PFSK-1 (cell line): ENCODE data around the gene CROCC2.

Experiments used
- FOXP2 ChIP-seq: optimal IDR thresholded peaks from 2 replicates; pipeline ENCODE3; 2011; ENCODE audit warnings: borderline replicate concordance, control low read depth, inconsistent platforms; ENCODE audit not compliant: insufficient read depth; ENCODE audit errors: extremely low read length, extremely low read depth
- POLR2AphosphoS5 ChIP-seq: IDR thresholded peaks from 2 replicates; pipeline ENCODE4 v1.6.1; 2012; ENCODE audit warnings: low read depth, mild to moderate bottlenecking, control low read depth, low read length, moderate library complexity
- SIN3A ChIP-seq: IDR thresholded peaks from 2 replicates; pipeline ENCODE4 v1.6.1; 2012; ENCODE audit warnings: mild to moderate bottlenecking, low read length, moderate library complexity, borderline replicate concordance; ENCODE audit not compliant: insufficient read depth
- TAF1 ChIP-seq: IDR thresholded peaks from 2 replicates; pipeline ENCODE4 v1.6.1; 2012; ENCODE audit warnings: low read length, control low read depth, borderline replicate concordance; ENCODE audit not compliant: insufficient read depth
- TF ChIP-seq, protein P1 (sequence below), 2 experiments: IDR thresholded peaks; 2 replicates each; pipeline versions ENCODE4 v1.6.1 to v1.8.0; 2011 to 2012; ENCODE audit warnings: low read depth in 2 of 2, low read length in 2 of 2, control low read depth in 1 of 2, inconsistent platforms in 1 of 2, mild to moderate bottlenecking in 1 of 2, moderate library complexity in 1 of 2; ENCODE audit not compliant: insufficient read depth in 1 of 2

Gene CROCC2

DNA sequence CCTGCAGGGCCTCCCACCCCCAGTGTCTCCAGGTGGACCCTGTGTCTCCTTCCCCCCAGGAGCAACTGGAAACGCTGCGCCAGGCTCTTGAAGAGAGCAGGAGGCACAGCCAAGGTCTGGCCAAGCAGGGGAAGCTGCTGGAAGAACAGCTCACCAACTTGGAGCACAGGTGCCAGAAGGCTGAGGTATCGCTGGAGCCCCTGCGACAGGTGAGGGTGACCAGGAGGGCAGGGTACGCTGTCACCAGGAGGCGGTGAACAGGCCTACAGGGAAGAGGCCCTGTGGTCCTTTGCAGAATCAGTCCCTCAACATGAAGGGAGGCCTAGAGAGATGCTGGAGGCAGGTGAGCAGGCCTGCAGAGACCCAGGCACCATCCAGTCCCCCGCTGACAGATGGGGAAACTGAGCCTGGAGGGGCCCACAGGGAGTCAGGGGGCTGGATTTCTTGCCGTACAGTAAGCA, 76.7 kb downstream of the CROCC2 start:
- TF ChIP-seq TAF1 = no peak
- TF ChIP-seq, protein P1, sequence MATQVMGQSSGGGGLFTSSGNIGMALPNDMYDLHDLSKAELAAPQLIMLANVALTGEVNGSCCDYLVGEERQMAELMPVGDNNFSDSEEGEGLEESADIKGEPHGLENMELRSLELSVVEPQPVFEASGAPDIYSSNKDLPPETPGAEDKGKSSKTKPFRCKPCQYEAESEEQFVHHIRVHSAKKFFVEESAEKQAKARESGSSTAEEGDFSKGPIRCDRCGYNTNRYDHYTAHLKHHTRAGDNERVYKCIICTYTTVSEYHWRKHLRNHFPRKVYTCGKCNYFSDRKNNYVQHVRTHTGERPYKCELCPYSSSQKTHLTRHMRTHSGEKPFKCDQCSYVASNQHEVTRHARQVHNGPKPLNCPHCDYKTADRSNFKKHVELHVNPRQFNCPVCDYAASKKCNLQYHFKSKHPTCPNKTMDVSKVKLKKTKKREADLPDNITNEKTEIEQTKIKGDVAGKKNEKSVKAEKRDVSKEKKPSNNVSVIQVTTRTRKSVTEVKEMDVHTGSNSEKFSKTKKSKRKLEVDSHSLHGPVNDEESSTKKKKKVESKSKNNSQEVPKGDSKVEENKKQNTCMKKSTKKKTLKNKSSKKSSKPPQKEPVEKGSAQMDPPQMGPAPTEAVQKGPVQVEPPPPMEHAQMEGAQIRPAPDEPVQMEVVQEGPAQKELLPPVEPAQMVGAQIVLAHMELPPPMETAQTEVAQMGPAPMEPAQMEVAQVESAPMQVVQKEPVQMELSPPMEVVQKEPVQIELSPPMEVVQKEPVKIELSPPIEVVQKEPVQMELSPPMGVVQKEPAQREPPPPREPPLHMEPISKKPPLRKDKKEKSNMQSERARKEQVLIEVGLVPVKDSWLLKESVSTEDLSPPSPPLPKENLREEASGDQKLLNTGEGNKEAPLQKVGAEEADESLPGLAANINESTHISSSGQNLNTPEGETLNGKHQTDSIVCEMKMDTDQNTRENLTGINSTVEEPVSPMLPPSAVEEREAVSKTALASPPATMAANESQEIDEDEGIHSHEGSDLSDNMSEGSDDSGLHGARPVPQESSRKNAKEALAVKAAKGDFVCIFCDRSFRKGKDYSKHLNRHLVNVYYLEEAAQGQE (IDR thresholded peaks at IDR 0.05; ENCODE audit: insufficient read depth in 1 of 2, low read depth in 2 of 2, low read length in 2 of 2) = no peak
- no peak for TF ChIP-seq FOXP2
- no peak for TF ChIP-seq POLR2AphosphoS5
- no peak for TF ChIP-seq SIN3A

DNA sequence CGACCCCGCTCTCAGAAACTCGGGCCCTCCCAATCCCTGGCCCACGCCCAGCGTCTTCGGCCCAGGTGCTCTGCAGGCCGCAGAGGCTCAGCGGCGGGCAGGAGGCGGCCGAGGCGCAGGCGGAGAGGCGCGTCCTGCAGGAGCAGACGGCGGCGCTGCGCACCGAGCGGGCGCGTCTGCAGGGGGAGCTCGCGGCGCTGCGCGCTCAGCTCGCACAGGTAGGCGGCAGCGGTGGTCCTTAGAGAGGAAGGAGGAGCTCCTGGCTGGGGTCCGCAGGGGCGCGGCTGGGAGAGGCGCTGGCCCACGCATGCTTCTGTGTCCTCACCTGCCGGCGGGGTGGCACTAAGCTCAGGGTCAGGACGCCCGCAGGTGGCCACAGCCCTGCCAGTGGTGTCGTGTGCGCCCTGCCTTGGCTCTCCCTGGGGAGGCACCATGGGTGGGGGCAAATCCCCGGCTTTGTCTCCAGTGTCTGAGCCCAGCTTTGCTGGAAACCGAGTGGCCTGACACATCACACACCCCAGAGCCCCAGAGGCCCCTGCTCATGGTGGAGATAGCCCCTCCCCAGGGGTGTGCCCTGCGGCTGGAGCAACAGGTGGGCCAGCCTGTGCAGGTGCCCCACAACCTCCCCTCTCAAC, 77.3 kb downstream of the CROCC2 start:
- TF ChIP-seq, protein P1 (IDR thresholded peaks at IDR 0.05; ENCODE audit: insufficient read depth in 1 of 2, low read depth in 2 of 2, low read length in 2 of 2) = no peak
- TF ChIP-seq TAF1 (no peak), POLR2AphosphoS5 (no peak), SIN3A (no peak), FOXP2 (no peak)

DNA sequence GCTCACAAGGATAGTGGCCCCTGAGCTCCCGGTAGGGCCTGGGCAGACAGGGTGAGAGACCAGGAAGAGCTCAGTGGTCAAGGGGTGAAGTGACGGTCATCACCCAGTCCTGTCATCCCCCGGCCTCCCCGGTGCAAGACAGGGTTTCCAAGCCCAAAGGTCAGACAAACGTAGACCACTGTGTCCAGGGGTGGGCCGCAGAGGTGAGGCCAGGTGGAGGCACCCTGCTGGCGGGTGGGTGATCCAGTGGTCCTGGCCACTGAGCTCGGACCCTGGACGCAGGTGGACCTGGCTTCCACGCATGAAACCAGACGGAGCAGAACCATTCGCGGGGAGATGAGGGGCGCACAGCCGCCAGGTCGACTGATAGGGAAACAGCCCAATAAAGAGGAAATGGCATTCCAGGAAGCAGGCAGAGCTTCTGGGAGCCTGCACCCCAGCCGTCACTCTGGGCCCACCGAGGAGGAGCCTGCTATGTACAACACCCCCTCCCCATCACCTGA, 77.9 kb downstream of the CROCC2 start:
- TF ChIP-seq TAF1 (no peak), POLR2AphosphoS5 (no peak), SIN3A (no peak), FOXP2 (no peak)
- TF ChIP-seq, protein P1 (IDR thresholded peaks at IDR 0.05; ENCODE audit: insufficient read depth in 1 of 2, low read depth in 2 of 2, low read length in 2 of 2) = no peak

DNA sequence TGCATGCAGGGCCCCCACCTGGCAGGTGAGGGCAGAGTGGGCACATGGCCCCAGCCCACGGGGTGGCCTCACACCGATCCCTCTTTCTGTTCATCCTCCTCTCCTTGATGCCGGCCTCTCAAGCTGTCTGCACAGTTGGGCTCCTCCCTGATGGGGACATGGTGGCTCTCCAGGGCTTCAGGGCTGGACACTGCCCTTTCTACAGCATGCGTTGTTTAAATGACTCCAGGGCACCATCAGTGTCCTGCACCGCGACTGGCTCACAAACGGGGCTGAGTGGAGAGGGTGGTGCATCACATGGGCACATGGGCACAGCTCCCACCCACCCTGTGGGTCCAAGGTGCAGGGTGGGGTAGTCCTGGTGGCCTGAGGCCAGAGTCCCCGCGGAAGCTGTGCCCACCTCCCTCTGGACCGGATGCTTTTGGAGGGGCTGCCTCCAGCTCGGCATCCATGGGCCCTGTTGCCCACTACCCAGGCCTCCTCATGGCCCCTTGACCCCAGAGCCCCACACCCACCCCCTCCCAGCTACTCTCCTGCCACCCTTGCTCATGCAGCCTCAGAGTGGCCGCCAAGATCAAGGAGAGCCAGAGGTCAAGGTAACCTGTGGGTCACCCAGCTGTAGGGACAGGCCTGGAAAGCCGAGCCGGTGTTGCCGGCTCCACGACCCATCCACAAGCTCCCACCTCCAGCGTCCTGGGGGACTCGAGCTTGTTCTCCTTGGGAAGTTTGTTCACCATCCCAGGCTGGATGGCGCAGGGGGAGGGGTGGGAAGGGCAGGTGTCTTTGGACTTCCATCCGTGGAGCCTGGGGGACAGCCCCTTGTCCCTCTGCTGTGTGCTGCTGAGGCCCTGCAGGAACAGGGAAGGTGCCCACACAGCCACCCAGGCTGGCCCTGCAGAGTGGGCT, 80.0 kb downstream of the CROCC2 start:
- TF ChIP-seq, protein P1 (IDR thresholded peaks at IDR 0.05; ENCODE audit: insufficient read depth in 1 of 2, low read depth in 2 of 2, low read length in 2 of 2) = no peak
- TF ChIP-seq POLR2AphosphoS5 (no peak), TAF1 (no peak), FOXP2 (no peak), SIN3A (no peak)
